ENCODE measurements around the gene DISP3.

DISP3 gene

GRCh38 chr1:11570821-11571380, 91.9 kb downstream of the DISP3 start:
- TF ChIP-seq, protein P1, sequence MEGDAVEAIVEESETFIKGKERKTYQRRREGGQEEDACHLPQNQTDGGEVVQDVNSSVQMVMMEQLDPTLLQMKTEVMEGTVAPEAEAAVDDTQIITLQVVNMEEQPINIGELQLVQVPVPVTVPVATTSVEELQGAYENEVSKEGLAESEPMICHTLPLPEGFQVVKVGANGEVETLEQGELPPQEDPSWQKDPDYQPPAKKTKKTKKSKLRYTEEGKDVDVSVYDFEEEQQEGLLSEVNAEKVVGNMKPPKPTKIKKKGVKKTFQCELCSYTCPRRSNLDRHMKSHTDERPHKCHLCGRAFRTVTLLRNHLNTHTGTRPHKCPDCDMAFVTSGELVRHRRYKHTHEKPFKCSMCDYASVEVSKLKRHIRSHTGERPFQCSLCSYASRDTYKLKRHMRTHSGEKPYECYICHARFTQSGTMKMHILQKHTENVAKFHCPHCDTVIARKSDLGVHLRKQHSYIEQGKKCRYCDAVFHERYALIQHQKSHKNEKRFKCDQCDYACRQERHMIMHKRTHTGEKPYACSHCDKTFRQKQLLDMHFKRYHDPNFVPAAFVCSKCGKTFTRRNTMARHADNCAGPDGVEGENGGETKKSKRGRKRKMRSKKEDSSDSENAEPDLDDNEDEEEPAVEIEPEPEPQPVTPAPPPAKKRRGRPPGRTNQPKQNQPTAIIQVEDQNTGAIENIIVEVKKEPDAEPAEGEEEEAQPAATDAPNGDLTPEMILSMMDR (IDR thresholded peaks at IDR 0.05; ENCODE audit: low read length, missing control alignments): no peak
- no peak for DNase-seq (ENCODE audit: low read depth)

DNA sequence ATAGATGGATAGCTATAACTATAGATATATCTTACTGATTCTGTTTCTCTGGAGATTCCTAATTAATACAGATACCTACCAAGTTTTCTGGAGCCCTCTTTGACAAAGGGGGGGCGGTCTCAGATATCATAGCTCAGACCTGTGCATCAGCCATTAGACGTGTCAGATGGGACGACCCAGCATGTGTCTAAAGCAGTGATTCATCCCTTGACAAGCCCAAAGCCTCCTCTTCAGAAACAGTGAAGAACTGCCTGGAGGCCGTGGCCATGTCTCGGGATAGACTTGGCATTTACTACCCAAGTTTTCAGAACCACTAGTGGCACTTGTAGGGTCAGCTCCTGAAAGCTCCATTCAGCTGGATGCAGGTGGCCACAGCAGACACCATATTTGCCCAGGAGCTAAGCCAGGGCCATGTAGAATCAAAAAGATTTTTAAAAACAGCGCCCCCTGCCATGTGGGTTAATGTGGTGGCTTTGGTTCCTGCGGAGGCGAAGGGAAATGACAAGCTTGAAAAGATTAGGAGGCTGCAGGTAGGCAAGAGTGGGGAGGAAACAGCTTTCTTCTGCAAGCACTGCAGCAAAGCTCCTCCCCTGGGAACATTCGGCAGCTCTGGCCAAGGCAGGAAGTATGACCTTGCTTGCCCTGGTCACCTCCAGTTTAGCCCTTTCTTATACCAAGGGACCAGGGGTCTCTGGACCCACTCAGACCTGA, 93.1 kb downstream of the DISP3 start:
- no peak for DNase-seq (ENCODE audit: low read depth)
- no peak overlapping the region for H3K4me3 ChIP-seq (replicated peaks; ENCODE audit: low read depth, low read length)
- TF ChIP-seq, protein P1 (IDR thresholded peaks at IDR 0.05; ENCODE audit: low read length, missing control alignments): peak; percentile 5

More at GRCh38 chr1:11570821-11571380, 91.9 kb downstream of the DISP3 start:
- no peak overlapping the region for H3K4me3 ChIP-seq (replicated peaks; ENCODE audit: low read depth, low read length)

- TF ChIP-seq, protein P1 (IDR thresholded peaks at IDR 0.05; ENCODE audit: low read length, missing control alignments): no peak
- no peak overlapping the region for H3K4me3 ChIP-seq (replicated peaks; ENCODE audit: low read depth, low read length)
- no peak for DNase-seq (ENCODE audit: low read depth)
These were observed 94.2 kb downstream of the DISP3 start for GRCh38 chr1:11573116-11573692.

DNA sequence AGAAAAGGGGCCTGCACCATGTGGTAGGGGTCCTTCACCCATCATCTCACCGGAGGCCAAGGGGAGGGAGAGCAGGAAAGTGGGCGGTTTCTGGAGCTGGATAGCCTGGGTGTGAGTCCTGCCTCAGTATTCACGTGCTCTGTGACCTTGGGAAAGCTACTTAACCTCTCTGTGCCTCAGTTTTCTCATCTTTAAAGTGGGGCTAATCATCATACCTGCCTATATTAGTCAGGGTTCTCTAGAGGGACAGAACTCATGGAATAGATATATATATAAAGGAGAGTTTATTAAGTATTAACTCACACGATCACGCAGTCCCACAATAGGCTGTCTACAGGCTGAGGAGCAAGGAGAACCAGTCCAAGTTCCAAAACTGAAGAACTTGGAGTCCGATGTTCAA, 96.6 kb downstream of the DISP3 start:
- TF ChIP-seq, protein P1 (IDR thresholded peaks at IDR 0.05; ENCODE audit: low read length, missing control alignments): no peak
- DNase-seq (ENCODE audit: low read depth): no peak

GRCh38 chr1:11576109-11576875, 97.3 kb downstream of the DISP3 start:
- no peak for DNase-seq (ENCODE audit: low read depth)
- H3K4me3 ChIP-seq (replicated peaks; ENCODE audit: low read depth, low read length): no peak overlapping the region
- TF ChIP-seq, protein P1 (IDR thresholded peaks at IDR 0.05; ENCODE audit: low read length, missing control alignments): no peak

More for the DNA sequence above, 96.6 kb downstream of the DISP3 start:
- no peak overlapping the region for H3K4me3 ChIP-seq (replicated peaks; ENCODE audit: low read depth, low read length)

DNA sequence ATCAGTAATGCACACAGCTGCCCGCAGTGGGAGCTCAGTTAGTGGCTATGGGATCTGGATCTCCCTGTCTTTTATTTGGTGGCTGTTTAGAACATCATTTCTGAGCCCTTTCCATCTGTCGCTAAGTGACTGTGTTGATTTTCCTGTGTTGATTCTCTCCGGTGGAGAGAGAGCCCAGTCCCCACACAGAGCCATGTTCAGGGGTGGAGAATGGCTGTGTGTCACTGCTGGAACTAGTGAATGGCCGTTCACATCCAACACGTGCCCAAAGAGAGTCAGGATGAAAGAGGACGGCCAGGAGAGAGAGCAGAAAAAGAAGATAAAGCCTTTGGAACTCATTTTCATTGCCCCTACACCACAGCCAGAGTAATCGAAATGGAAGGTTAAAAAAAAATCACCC, 99.0 kb downstream of the DISP3 start:
- no peak overlapping the region for H3K4me3 ChIP-seq (replicated peaks; ENCODE audit: low read depth, low read length)
- no peak for DNase-seq (ENCODE audit: low read depth)
- TF ChIP-seq, protein P1 (IDR thresholded peaks at IDR 0.05; ENCODE audit: low read length, missing control alignments): no peak
